ENCODE results near the gene BLTP1.

The BLTP1 gene

GRCh38 chr4:122117743-122118142 lies 34.4 kb upstream of the BLTP1 start:
- H3K4me1 ChIP-seq (ENCODE audit: control insufficient read depth, insufficient read depth, low read length), result no peaks in the 10 kb centered on the region
- ChIA-PET POLR2A (no interaction called here), CTCF (no interaction called here)
- TF ChIP-seq ZNF350 (tag by site-specific recombination; IDR thresholded peaks at IDR 0.05) (no peak), ZIC2 (tag by site-specific recombination; IDR thresholded peaks at IDR 0.05) (no peak), ZNF223 (tag by site-specific recombination; IDR thresholded peaks at IDR 0.05) (no peak), GLI2 (tag by site-specific recombination; IDR thresholded peaks at IDR 0.05; ENCODE audit: borderline replicate concordance, low read depth) (no peak), ZNF600 (tag by site-specific recombination; IDR thresholded peaks at IDR 0.05) (no peak), ZNF548 (tag by site-specific recombination; IDR thresholded peaks at IDR 0.05) (no peak), INSM2 (tag by site-specific recombination; IDR thresholded peaks at IDR 0.05) (no peak), GFI1B (tag by site-specific recombination; IDR thresholded peaks at IDR 0.05) (no peak), ZNF10 (tag by site-specific recombination; IDR thresholded peaks at IDR 0.05) (no peak)
- no peak overlapping the region for H3K27ac ChIP-seq (ENCODE audit: extremely low read depth, low read depth, low read length)
- no peaks in the 10 kb centered on the region for H3K36me3 ChIP-seq (ENCODE audit: control insufficient read depth in 2 of 2, insufficient read depth in 1 of 2, low read length in 2 of 2)
- H3K4me3 ChIP-seq (ENCODE audit: low read depth, low read length), result no peak overlapping the region
- no peaks in the 10 kb centered on the region for H3K9me3 ChIP-seq (ENCODE audit: control insufficient read depth, insufficient read depth, low read depth, low read length)

GRCh38 chr4:122118243-122118642 lies 33.9 kb upstream of the BLTP1 start:
- ChIA-PET CTCF (no interaction called here), POLR2A (no interaction called here)
- H3K27ac ChIP-seq (ENCODE audit: extremely low read depth, low read depth, low read length), result no peak overlapping the region
- H3K9me3 ChIP-seq (ENCODE audit: control insufficient read depth, insufficient read depth, low read depth, low read length), result no peaks in the 10 kb centered on the region
- no peaks in the 10 kb centered on the region for H3K36me3 ChIP-seq (ENCODE audit: control insufficient read depth in 2 of 2, insufficient read depth in 1 of 2, low read length in 2 of 2)
- H3K4me3 ChIP-seq (ENCODE audit: low read depth, low read length), result no peak overlapping the region
- no peaks in the 10 kb centered on the region for H3K4me1 ChIP-seq (ENCODE audit: control insufficient read depth, insufficient read depth, low read length)
- TF ChIP-seq ZBTB10 (tag by site-specific recombination; IDR thresholded peaks at IDR 0.05) (no peak), ZBTB7A (tag by site-specific recombination; IDR thresholded peaks at IDR 0.05; ENCODE audit: low read depth) (no peak), ZSCAN5A (tag by site-specific recombination; IDR thresholded peaks at IDR 0.05) (no peak), ZNF266 (tag by site-specific recombination; IDR thresholded peaks at IDR 0.05; ENCODE audit: low read depth) (no peak), ZNF514 (tag by site-specific recombination; IDR thresholded peaks at IDR 0.05) (no peak), YY2 (tag by site-specific recombination; IDR thresholded peaks at IDR 0.05) (no peak), ZNF423 (tag by site-specific recombination; IDR thresholded peaks at IDR 0.05) (no peak), ZNF169 (tag by site-specific recombination; IDR thresholded peaks at IDR 0.05) (no peak), ZNF785 (tag by site-specific recombination; IDR thresholded peaks at IDR 0.05) (no peak), ZNF747 (tag by site-specific recombination; IDR thresholded peaks at IDR 0.05) (no peak), EGR2 (tag by site-specific recombination; IDR thresholded peaks at IDR 0.05; ENCODE audit: low read depth) (no peak), ZNF311 (tag by site-specific recombination; IDR thresholded peaks at IDR 0.05; ENCODE audit: borderline replicate concordance) (no peak), ZNF549 (tag by site-specific recombination; IDR thresholded peaks at IDR 0.05) (no peak), ZNF510 (tag by site-specific recombination; IDR thresholded peaks at IDR 0.05; ENCODE audit: insufficient replicate concordance) (no peak), ZNF391 (tag by site-specific recombination; IDR thresholded peaks at IDR 0.05; ENCODE audit: borderline replicate concordance, low read depth) (no peak)
